CD4-positive, alpha-beta T cell treated with Interleukin-6 for 4 hours (primary cell): Measurements from ENCODE around the gene NLGN1.

Experiments used
- DNase-seq: peaks from one replicate; pipeline ENCODE4 v3.0.0-alpha.2; 2020; ENCODE audit warnings: mixed read lengths

Gene NLGN1

GRCh38 chr3:173644086-173645082 is 246.8 kb downstream of the NLGN1 start:
- no peak for DNase-seq

GRCh38 chr3:173650596-173650995 is 253.1 kb downstream of the NLGN1 start:
- no peak for DNase-seq

DNA sequence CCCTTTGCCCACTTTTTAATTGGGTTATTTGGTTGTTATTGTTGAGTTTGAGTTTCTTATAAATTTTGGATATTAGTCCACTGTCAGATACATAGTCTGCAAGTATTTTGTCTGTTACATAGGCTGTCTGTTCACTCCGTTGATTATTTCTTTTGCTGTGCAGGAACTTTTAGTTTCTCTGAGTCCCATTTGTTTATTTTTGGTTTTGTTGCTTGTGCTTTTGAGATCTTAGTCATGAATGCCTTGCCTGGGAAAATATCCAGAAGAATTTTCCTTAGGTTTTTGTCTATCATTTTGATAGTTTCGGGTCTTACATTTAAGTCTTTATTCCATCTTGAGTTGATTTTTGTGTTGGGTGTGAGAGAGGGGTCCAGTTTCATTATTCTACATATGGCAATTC is 254.5 kb downstream of the NLGN1 start:
- DNase-seq: no peak

DNA sequence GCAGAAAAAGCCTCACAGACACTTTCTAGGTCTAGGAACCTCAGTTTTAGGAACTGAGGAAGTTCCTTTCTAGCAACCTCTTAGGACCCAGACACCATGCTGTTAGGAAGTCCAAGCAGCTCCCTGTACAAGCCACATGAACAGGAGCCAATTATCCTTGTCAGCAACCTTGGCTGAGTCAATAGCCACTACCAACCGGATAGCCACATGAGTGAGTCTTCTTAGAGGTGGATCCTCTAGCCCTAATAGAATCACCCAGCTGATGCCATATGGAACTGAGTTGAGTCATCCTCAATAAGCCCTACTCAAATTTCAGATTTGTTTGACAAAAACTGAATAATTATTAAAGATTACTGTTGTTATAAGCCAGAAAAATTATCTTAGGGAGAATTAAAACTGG is 256.2 kb downstream of the NLGN1 start:
- no peak for DNase-seq

- DNase-seq: no peak
Measured at GRCh38 chr3:173659972-173660371, 262.4 kb downstream of the NLGN1 start.

DNA sequence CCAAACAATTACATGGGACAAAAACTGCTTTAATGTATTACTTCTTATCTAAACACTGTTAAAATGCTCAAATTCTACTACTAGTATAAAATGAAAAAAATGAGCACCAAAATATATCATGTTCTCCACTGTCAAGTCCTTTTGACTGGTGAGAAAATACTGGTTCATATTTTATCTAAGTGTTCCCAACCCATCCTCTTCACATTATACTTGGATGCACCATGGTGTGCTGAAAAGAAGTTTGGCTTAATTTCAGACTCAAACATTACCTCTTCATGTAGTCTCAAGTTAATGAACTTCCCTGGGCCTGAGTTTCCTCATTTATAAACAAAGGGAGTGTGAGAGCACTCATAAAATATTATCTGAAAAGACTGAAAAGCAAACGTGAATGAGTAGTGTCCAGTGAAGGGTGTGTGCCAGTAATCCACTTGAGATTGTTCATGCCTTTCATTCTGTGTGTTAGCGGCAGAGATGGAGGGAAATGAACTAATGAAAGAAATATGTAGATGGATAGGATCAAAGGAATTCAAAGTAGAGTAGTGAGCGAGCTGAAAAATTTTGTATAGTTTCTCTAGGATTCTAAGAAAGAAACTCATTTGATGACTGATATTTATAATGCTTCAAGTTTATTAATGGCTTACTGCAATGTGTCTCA is 263.2 kb downstream of the NLGN1 start:
- DNase-seq: no peak

DNA sequence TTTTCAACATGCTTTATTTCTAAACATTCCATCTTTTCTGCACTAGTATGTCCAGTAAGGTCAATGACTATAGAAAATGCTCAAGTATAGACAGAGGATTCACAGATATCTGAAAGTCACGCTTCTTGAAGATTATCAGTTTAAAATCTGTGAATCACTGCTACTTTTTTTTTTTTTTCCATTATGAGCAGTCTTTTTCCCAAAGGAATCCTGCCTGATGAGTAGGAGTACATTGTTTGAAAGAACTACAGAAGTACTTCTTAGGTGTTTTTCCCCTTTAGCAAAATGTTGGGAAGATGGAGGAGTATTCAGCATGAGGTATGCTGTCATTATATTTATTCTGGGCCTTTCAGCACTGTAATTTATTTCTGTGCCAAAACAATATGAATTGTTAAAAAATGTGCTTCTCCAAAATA is 266.2 kb downstream of the NLGN1 start:
- no peak for DNase-seq

GRCh38 chr3:173676094-173676493 is 278.6 kb downstream of the NLGN1 start:
- no peak for DNase-seq

- no peak for DNase-seq
Measured at GRCh38 chr3:173681188-173681678, 283.7 kb downstream of the NLGN1 start.

DNA sequence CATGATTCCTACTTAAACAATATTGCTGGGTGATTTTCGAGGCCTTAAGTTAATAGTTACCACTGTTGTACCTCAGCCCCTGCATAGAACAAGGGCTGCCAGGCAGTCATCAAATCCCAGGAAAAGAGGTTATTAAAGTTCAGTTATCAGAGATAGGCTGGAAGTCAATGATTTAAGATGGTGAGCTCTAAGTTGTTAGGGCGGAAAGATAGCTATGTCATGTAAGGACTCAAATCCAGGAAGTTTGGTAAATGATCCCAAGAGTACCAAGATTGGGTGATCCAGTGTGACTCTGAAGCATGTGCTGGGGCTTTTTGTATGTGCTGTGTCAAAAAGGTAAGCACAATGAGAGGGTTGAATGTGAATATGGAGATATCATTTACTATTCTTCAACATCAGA is 287.9 kb downstream of the NLGN1 start:
- DNase-seq: no peak

DNA sequence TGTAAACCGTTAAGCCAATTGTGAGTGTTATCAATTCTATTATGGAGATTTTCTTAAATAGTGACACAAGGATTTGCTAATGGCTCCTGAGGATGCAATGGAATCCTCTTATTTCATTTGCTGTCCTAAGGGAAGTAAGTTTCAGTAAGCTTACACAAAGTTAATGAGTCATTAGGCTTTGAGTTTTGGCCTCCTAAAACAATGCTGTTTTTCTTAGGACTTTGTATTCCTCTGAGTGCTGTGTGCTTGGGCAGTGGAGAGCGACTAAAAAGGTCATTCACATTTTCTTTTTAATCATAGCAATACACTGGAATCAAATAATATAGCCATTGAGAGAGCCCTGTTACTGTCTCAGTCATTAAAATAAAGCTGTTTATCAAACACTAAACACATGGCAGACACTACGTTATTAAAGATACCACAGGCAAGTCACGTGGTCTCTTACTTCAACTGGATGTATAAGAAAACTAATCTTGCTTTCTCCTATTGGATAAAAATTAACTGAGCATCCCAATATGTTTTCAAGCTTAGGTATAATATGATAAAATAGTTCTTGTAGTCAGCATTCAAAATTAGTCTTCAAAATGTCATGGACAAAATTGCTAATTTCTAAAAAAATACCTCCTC is 290.8 kb downstream of the NLGN1 start:
- DNase-seq: no peak

- DNase-seq: no peak
Measured at GRCh38 chr3:173690542-173691180, 293.1 kb downstream of the NLGN1 start.

DNA sequence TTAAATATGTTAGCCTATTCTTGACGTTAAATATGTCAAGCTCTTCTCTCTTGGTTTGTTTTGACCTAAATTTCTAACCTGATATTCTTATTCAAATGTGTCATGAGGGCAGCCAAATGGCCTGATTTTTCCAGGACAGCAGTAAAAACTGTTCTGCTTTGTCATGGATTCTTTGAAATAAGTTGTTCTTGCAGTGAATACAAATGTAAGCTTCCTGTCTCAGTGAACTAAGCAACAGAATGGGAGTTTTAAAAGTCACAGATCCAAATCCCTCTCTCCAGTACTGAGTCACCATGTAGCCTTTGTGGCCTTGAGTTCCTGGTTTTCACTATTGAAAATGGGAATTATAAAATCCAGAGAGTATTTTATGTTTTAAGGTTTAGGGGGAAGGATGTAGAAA is 301.8 kb downstream of the NLGN1 start:
- no peak for DNase-seq

DNA sequence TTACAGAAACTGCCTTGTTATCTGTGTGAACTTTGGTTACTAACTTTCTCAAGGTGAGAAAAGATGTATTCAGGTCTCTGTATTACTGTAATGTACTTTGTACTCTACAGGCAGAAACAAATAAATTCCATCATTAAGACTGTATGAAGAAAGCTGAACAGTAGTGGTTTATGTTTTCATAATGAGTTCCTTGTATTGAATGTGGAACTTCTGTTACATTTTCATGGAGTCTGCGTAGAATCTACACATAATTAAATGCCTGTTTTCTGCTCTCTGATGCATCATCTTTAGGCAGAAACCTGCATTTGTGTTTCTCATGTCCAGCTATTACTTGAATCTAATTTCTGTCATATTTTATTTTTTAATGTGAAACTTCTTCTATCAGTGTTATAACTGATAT is 302.8 kb downstream of the NLGN1 start:
- no peak for DNase-seq

- DNase-seq: no peak
Measured at GRCh38 chr3:173702561-173702960, 305.0 kb downstream of the NLGN1 start.

- no peak for DNase-seq
Measured at GRCh38 chr3:173703771-173704170, 306.2 kb downstream of the NLGN1 start.

DNA sequence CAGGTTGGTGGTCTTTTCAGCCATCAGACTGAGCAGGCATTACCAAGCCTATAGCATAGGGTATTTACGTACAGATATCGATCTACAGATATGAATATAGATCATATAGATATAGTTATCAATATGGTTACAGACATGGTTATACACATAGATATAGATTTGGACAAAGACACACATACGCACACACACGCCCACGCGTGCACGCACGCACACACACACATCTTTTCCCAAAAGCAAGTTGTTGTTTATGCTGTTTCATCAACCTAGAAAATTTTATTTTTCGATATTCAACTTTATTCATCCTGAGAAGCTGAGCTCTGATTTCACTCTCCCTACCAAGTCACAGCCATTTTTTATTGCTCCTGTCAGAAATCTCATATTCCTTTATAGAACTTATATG is 309.1 kb downstream of the NLGN1 start:
- no peak for DNase-seq

- DNase-seq: no peak
Measured at GRCh38 chr3:173708191-173708590, 310.6 kb downstream of the NLGN1 start.

GRCh38 chr3:173709026-173709425 is 311.5 kb downstream of the NLGN1 start:
- no peak for DNase-seq

DNA sequence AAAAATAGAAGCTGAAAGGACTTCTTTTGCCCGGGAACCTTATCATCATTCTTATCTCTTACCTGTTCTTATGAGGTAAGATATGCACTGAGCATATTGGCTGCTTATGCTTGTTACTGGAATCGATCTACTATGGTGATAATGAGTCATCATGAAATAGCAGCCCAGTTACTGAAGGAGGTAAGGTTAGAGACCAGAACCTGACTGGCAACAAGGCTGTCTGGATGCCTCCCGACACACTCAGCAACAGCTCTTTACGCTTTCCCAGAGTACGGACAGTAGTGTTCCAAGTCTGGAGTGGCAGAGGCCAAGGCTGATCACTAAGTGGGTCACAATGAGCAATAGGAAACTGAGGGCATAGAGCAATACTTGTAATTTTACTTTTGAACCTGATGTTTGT is 314.1 kb downstream of the NLGN1 start:
- no peak for DNase-seq

- no peak for DNase-seq
Measured at GRCh38 chr3:173719585-173719984, 322.0 kb downstream of the NLGN1 start.

GRCh38 chr3:173725507-173725906 is 328.0 kb downstream of the NLGN1 start:
- no peak for DNase-seq

DNA sequence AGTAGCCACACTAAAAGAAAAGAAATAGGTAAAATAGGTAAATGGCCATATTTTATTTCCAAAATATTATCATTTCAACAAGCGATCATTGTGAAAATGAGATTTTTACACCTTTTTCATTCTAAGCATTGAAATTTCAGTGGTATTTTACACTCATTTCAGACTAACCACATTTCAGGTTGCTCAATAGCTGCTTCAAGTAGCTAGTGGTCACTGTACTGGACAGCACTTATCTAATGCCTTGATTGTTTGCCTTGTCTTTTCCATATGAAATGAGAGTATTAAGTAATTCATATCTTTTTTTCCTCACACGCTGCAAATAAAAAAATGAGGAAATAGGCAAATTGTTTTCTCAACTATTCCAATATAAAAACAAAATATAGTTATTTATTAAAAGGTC is 332.8 kb downstream of the NLGN1 start:
- no peak for DNase-seq
